Measurements from ENCODE around the gene RACGAP1. TPM values are rescaled to one million over a fixed set of nuclear protein-coding genes. Genes with fewer than 3 reads are reported as not detected.

Gene RACGAP1
- total and polyA plus RNA-seq, 8 donors, result 20.7 to 79.4 (median 43.4) TPM

DNA sequence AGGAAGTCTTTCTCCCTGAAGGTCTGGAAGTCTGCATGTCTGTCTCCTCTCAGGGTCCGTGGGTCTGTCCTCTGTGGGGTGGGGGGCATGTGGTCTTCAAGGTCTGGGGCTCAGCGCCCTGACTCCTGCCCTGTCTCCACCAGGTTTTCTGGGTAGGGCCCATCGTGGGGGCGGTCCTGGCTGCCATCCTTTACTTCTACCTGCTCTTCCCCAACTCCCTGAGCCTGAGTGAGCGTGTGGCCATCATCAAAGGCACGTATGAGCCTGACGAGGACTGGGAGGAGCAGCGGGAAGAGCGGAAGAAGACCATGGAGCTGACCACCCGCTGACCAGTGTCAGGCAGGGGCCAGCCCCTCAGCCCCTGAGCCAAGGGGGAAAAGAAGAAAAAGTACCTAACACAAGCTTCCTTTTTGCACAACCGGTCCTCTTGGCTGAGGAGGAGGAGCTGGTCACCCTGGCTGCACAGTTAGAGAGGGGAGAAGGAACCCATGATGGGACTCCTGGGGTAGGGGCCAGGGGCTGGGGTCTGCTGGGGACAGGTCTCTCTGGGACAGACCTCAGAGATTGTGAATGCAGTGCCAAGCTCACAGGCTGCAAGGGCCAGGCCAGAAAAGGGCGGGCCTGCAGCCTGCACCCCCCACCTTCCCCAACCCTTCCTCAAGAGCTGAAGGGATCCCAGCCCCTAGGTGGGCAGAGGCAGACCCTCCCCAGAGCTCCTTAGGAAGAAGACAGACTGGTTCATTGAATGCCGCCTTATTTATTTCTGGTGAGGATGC is 60.3 kb downstream of the RACGAP1 start:
- TF ChIP-seq, protein P1, sequence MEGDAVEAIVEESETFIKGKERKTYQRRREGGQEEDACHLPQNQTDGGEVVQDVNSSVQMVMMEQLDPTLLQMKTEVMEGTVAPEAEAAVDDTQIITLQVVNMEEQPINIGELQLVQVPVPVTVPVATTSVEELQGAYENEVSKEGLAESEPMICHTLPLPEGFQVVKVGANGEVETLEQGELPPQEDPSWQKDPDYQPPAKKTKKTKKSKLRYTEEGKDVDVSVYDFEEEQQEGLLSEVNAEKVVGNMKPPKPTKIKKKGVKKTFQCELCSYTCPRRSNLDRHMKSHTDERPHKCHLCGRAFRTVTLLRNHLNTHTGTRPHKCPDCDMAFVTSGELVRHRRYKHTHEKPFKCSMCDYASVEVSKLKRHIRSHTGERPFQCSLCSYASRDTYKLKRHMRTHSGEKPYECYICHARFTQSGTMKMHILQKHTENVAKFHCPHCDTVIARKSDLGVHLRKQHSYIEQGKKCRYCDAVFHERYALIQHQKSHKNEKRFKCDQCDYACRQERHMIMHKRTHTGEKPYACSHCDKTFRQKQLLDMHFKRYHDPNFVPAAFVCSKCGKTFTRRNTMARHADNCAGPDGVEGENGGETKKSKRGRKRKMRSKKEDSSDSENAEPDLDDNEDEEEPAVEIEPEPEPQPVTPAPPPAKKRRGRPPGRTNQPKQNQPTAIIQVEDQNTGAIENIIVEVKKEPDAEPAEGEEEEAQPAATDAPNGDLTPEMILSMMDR (IDR thresholded peaks at IDR 0.05), result no peak
- Histone ChIP-seq H3K9me3 (no peaks in the 10 kb centered on the region), H3K36me3 (no peaks in the 10 kb centered on the region), H3K4me1 (peaks cover 6 to 34% of the 10 kb centered on the region in 2 donors), H3K27me3 (peaks cover 7 to 98% of the 10 kb centered on the region in 2 donors), H3K4me3 (no peak overlapping the region), H3K27ac (no peak overlapping the region)
- ATAC-seq (no peak), DNase-seq (no peak)
- intact Hi-C loops (cut with DNase I), result no loop called here

GRCh38 chr12:49963976-49964815 is 61.1 kb downstream of the RACGAP1 start:
- Histone ChIP-seq H3K9me3 (no peaks in the 10 kb centered on the region), H3K27ac (no peak overlapping the region), H3K4me1 (peaks cover 9 to 35% of the 10 kb centered on the region in 2 donors), H3K27me3 (peaks cover 7 to 98% of the 10 kb centered on the region in 2 donors), H3K36me3 (no peaks in the 10 kb centered on the region), H3K4me3 (no peak overlapping the region)
- intact Hi-C loops (cut with DNase I), result no loop called here
- TF ChIP-seq, protein P1 (IDR thresholded peaks at IDR 0.05), result no peak
- ATAC-seq, result no peak
- DNase-seq, result no peak

DNA sequence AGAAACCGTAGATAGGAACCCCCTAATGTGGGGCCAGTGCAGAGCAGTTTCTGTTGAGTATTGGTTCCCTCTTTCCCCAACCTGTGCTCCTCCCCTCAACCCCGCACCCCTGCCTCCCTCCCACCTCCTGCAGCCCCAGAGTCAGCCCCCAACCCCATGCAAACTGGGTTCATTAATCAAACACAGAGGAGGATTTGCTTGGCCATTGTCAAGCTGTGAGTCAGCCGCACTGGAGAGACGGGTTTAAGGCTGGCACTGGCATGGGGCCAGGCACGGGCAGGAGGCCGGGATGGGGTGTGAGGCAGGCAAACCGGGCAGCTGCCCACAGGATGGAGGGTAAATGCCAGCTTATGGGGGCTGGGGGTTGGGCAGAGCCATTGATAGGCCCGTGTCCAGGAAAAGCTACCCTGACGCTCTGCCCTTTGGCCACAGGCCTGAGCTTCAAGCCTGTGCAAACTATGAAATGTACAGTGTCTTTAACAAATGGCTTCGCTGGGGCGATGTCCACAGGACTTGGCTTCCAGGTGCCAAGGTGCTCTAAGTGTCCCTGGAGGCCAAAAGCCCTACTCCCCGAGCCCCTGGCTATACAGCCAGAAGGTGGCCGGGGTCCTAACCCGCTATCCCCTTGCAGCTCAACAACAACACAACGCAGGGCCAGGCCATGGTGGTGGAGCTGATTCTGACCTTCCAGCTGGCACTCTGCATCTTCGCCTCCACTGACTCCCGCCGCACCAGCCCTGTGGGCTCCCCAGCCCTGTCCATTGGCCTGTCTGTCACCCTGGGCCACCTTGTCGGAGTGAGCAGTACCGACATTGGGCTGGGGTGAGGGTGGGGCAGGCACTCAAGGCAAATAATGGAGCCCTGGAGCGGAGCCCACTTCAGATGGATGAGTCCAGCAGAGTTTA is 62.2 kb downstream of the RACGAP1 start:
- H3K36me3 ChIP-seq, result no peaks in the 10 kb centered on the region
- H3K27ac ChIP-seq, result no peak overlapping the region
- TF ChIP-seq, protein P1 (IDR thresholded peaks at IDR 0.05), result no peak
- peaks cover 9 to 35% of the 10 kb centered on the region in 2 donors for H3K4me1 ChIP-seq
- H3K4me3 ChIP-seq, result no peak overlapping the region
- ATAC-seq (peak; percentile 28), DNase-seq (peak in 3 of 4 donors; percentile 73 to 92 (median 81))
- H3K27me3 ChIP-seq, result peaks cover 7 to 98% of the 10 kb centered on the region in 2 donors
- no peaks in the 10 kb centered on the region for H3K9me3 ChIP-seq
- intact Hi-C loops (cut with DNase I), result no loop called here

DNA sequence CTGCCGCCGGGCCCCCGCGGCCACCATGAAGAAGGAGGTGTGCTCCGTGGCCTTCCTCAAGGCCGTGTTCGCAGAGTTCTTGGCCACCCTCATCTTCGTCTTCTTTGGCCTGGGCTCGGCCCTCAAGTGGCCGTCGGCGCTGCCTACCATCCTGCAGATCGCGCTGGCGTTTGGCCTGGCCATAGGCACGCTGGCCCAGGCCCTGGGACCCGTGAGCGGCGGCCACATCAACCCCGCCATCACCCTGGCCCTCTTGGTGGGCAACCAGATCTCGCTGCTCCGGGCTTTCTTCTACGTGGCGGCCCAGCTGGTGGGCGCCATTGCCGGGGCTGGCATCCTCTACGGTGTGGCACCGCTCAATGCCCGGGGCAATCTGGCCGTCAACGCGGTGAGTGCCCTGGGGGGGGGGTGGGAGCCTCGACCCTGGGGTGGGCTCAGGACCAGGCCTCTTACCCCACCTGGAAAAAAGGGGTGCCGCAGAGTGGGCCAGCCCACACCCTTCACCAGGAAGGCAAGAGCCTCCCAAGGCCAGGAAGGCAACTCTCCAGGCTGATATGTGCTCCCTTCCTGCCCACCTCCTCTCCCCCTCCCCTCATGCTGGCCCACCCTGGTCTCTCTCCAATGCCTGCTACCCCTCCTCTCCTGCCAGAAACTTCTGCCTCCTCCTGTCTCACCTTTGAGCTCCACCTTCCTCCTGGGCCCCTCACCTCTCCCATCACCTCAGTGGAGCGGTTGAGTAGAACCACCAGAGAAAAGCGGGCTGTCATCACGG is 63.1 kb downstream of the RACGAP1 start:
- ATAC-seq, result no peak
- no peak overlapping the region for H3K27ac ChIP-seq
- H3K27me3 ChIP-seq, result peaks cover 8 to 98% of the 10 kb centered on the region in 2 donors
- no peak overlapping the region for H3K4me3 ChIP-seq
- peaks cover 9 to 26% of the 10 kb centered on the region in 2 donors for H3K4me1 ChIP-seq
- no peak for DNase-seq
- TF ChIP-seq, protein P1 (IDR thresholded peaks at IDR 0.05), result no peak
- intact Hi-C loops (cut with DNase I), result no loop called here
- H3K36me3 ChIP-seq, result no peaks in the 10 kb centered on the region
- no peaks in the 10 kb centered on the region for H3K9me3 ChIP-seq

All from left lung (tissue), 10 donors.